Globus pallidus (tissue), 1 donor: ENCODE results near the gene DAPK1.
"Not testable (repeated sequence)": the region's sequence is repeated elsewhere in the genome, so short reads cannot be mapped to it uniquely, and the experiment has no call there.

ENCODE experiments used
- DNase-seq: peaks from one replicate; pipeline ENCODE4 v3.0.0-alpha.2; 2015; ENCODE audit warnings: low spot score

The DAPK1 gene

GRCh38 chr9:87741891-87742290 is 244.2 kb downstream of the DAPK1 start:
- no peak for DNase-seq

GRCh38 chr9:87742813-87743428 is 245.3 kb downstream of the DAPK1 start:
- DNase-seq: no peak

GRCh38 chr9:87744247-87744646 is 246.6 kb downstream of the DAPK1 start:
- not testable (repeated sequence) for DNase-seq

GRCh38 chr9:87746186-87746585 is 248.5 kb downstream of the DAPK1 start:
- DNase-seq: no peak

GRCh38 chr9:87748881-87749280 is 251.2 kb downstream of the DAPK1 start:
- DNase-seq: no peak

- no peak for DNase-seq
These were observed 251.8 kb downstream of the DAPK1 start for GRCh38 chr9:87749335-87750035.

GRCh38 chr9:87750726-87751125 is 253.1 kb downstream of the DAPK1 start:
- no peak for DNase-seq

GRCh38 chr9:87751423-87751822 is 253.8 kb downstream of the DAPK1 start:
- no peak for DNase-seq

- DNase-seq: no peak
These were observed 254.2 kb downstream of the DAPK1 start for GRCh38 chr9:87751868-87752267.

- no peak for DNase-seq
These were observed 255.6 kb downstream of the DAPK1 start for GRCh38 chr9:87753313-87753712.
